Activated T-helper 1 cell treated with anti-CD3 and anti-CD28 coated beads, Interleukin-2, amount 50 U/mL, for 16 hours (primary cell): ENCODE data around the gene LRPPRC.

Experiments
- DNase-seq, 2 donors: peaks; one replicate each; pipeline ENCODE4 v3.0.0-alpha.2; 2020; ENCODE audit warnings: low read depth in 1 of 2, low spot score in 1 of 2

The LRPPRC gene

GRCh38 chr2:43980902-43981301, 14.9 kb downstream of the LRPPRC start:
- DNase-seq: no peak

GRCh38 chr2:43977677-43978375, 18.0 kb downstream of the LRPPRC start:
- DNase-seq: no peak

- no peak for DNase-seq
Measured at GRCh38 chr2:43960921-43961320, 34.9 kb downstream of the LRPPRC start.

GRCh38 chr2:43958397-43959275, 37.2 kb downstream of the LRPPRC start:
- DNase-seq: no peak

- DNase-seq: no peak
Measured at GRCh38 chr2:43950383-43951008, 45.3 kb downstream of the LRPPRC start.

GRCh38 chr2:43948370-43948769, 47.4 kb downstream of the LRPPRC start:
- DNase-seq: no peak

- no peak for DNase-seq
Measured at GRCh38 chr2:43946685-43947084, 49.1 kb downstream of the LRPPRC start.

- DNase-seq: no peak
Measured at GRCh38 chr2:43945439-43945838, 50.4 kb downstream of the LRPPRC start.

GRCh38 chr2:43944915-43945314, 50.9 kb downstream of the LRPPRC start:
- no peak for DNase-seq

GRCh38 chr2:43943809-43944452, 51.9 kb downstream of the LRPPRC start:
- DNase-seq: no peak

GRCh38 chr2:43943323-43943722, 52.5 kb downstream of the LRPPRC start:
- DNase-seq: no peak

- no peak for DNase-seq
Measured at GRCh38 chr2:43942881-43943280, 52.9 kb downstream of the LRPPRC start.

GRCh38 chr2:43941966-43942365, 53.8 kb downstream of the LRPPRC start:
- DNase-seq: no peak

- no peak for DNase-seq
Measured at GRCh38 chr2:43941359-43941758, 54.4 kb downstream of the LRPPRC start.

GRCh38 chr2:43939695-43940256, 56.0 kb downstream of the LRPPRC start:
- no peak for DNase-seq

- no peak for DNase-seq
Measured at GRCh38 chr2:43937269-43937820, 58.4 kb downstream of the LRPPRC start.

- DNase-seq: no peak
Measured at GRCh38 chr2:43934567-43934966, 61.2 kb downstream of the LRPPRC start.

- no peak for DNase-seq
Measured at GRCh38 chr2:43931293-43931692, 64.5 kb downstream of the LRPPRC start.

GRCh38 chr2:43927442-43927841, 68.3 kb downstream of the LRPPRC start:
- no peak for DNase-seq

- DNase-seq: no peak
Measured at GRCh38 chr2:43925431-43925830, 70.4 kb downstream of the LRPPRC start.

GRCh38 chr2:43924463-43924862, 71.3 kb downstream of the LRPPRC start:
- no peak for DNase-seq
